Measurements from ENCODE around the gene GPN3. TPM values are rescaled to one million over a fixed set of nuclear protein-coding genes. Genes with fewer than 3 reads are reported as not detected.

The GPN3 gene
- total and polyA plus RNA-seq, 4 donors: 20.4 to 26.9 (median 24.1) TPM

DNA sequence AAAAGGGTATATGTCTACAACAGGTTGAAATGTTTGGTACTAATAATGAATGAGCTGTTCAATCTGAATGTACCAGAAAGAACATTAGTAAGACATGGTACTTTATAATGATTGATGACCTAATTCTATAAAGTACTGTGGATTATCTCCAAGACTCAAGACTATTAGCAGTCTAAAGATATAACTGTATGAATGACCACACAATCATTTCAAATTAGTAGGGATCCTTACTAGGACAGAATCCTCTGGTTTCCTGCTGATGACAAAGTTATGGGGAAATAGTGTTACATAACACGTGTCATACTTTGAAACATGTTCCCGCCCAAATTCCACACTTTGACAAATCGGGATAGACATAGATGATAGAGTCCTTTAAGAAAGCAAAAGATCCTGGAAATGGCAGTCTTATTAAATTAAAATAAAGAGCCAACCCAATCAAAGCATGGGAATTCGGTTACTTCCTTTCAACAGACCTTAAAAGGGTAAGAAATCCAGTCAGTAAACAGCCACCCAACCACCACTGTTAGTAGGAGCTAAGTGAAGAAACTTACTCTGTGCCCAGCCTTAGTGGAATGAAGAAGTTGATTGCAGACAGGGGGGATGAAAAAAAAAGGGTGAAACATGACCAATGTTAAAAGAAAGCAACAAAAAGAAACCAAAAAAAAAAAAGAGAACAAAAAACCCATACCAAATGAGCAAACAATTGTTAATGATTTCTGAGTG lies 31.1 kb upstream of the GPN3 start:
- Histone ChIP-seq H3K27me3 (ENCODE audit: control insufficient read depth in 3 of 3, insufficient read depth in 3 of 3, low read length in 2 of 3) (no peaks in the 10 kb centered on the region), H3K4me3 (no peak overlapping the region), H3K36me3 (ENCODE audit: control insufficient read depth in 4 of 4, insufficient read depth in 4 of 4, low read length in 4 of 4) (peaks cover 6 to 13% (median 9%) of the 10 kb centered on the region in 4 donors), H3K4me1 (ENCODE audit: control insufficient read depth in 5 of 5, insufficient read depth in 5 of 5, low read length in 5 of 5) (peaks cover 0 to 19% (median 5%) of the 10 kb centered on the region in 5 donors), H3K27ac (ENCODE audit: low read depth in 1 of 2, low read length in 1 of 2) (peak overlapping the region in 1 of 2 donors; percentile 36), H3K9me3 (ENCODE audit: control insufficient read depth in 4 of 4, insufficient read depth in 3 of 4, low read length in 3 of 4) (no peaks in the 10 kb centered on the region), H3K9ac (ENCODE audit: insufficient read depth in 1 of 2, low read length in 2 of 2) (no peak overlapping the region)
- no peak for DNase-seq
- no peak for ATAC-seq (ENCODE audit: insufficient read depth, low FRiP score)
- WGBS, 2 donors: 28 to 47% methylated on average over 4 of the region's 4 CpGs
- TF ChIP-seq, protein P1, sequence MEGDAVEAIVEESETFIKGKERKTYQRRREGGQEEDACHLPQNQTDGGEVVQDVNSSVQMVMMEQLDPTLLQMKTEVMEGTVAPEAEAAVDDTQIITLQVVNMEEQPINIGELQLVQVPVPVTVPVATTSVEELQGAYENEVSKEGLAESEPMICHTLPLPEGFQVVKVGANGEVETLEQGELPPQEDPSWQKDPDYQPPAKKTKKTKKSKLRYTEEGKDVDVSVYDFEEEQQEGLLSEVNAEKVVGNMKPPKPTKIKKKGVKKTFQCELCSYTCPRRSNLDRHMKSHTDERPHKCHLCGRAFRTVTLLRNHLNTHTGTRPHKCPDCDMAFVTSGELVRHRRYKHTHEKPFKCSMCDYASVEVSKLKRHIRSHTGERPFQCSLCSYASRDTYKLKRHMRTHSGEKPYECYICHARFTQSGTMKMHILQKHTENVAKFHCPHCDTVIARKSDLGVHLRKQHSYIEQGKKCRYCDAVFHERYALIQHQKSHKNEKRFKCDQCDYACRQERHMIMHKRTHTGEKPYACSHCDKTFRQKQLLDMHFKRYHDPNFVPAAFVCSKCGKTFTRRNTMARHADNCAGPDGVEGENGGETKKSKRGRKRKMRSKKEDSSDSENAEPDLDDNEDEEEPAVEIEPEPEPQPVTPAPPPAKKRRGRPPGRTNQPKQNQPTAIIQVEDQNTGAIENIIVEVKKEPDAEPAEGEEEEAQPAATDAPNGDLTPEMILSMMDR (IDR thresholded peaks at IDR 0.05; ENCODE audit: control extremely low read depth, extremely low read depth): no peak

DNA sequence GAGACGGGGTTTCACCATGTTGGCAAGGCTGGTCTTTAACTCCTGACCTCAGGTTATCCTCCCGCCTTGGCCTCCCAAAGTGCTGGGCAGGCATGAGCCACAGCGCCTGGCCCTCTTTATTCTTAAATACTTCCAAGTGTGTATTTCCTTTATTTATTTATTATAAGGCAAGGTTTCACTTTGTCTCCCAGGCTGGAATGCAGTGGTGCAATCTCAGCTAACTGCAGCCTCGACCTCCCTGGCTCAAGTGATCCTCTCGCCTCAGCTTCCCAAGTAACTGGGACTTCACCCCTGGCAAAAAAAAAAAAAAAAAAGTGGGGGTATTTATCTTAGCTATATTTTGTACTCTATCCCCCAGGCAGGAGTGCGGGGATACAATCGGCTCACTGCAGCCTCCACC lies 7.4 kb upstream of the GPN3 start:
- WGBS, 2 donors: 90 to 96% methylated on average over 7 of the region's 7 CpGs
- Histone ChIP-seq H3K9me3 (ENCODE audit: control insufficient read depth in 4 of 4, insufficient read depth in 3 of 4, low read length in 3 of 4) (no peaks in the 10 kb centered on the region), H3K4me1 (ENCODE audit: control insufficient read depth in 5 of 5, insufficient read depth in 5 of 5, low read length in 5 of 5) (no peaks in the 10 kb centered on the region), H3K4me3 (no peak overlapping the region), H3K36me3 (ENCODE audit: control insufficient read depth in 4 of 4, insufficient read depth in 4 of 4, low read length in 4 of 4) (peaks cover 0 to 4% (median 1%) of the 10 kb centered on the region in 4 donors), H3K9ac (ENCODE audit: insufficient read depth in 1 of 2, low read length in 2 of 2) (no peak overlapping the region), H3K27me3 (ENCODE audit: control insufficient read depth in 3 of 3, insufficient read depth in 3 of 3, low read length in 2 of 3) (no peaks in the 10 kb centered on the region), H3K27ac (ENCODE audit: low read depth in 1 of 2, low read length in 1 of 2) (no peak overlapping the region)
- DNase-seq (no peak), ATAC-seq (ENCODE audit: insufficient read depth, low FRiP score) (no peak)
- TF ChIP-seq, protein P1 (IDR thresholded peaks at IDR 0.05; ENCODE audit: control extremely low read depth, extremely low read depth): no peak

DNA sequence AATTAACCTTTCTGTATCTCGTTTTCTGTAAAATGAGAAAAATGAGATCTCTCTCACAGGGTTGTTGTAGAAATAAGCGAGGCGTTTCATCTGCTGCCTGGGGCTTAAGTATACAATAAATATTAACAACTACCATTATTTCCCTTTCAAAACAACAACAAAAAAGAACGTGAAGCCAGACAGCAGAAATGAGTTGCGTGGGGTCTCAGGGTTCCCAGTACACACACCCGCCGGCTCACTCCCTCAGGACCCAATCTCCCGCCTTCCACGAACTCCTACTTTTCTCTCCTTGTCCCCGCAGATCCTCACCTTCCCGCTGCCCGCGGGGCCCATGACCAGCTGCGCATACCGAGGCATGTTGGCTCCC lies 227 bp downstream of the GPN3 start:
- H3K9me3 ChIP-seq (ENCODE audit: control insufficient read depth in 4 of 4, insufficient read depth in 3 of 4, low read length in 3 of 4): no peaks in the 10 kb centered on the region
- DNase-seq: no peak
- H3K27ac ChIP-seq (ENCODE audit: low read depth in 1 of 2, low read length in 1 of 2): peak overlapping the region; percentile 75 to 78

More for the DNA sequence above, 227 bp downstream of the GPN3 start:
- peak overlapping the region; percentile 67 to 86 for H3K9ac ChIP-seq (ENCODE audit: insufficient read depth in 1 of 2, low read length in 2 of 2)
- peaks cover 0 to 11% (median 6%) of the 10 kb centered on the region in 4 donors for H3K36me3 ChIP-seq (ENCODE audit: control insufficient read depth in 4 of 4, insufficient read depth in 4 of 4, low read length in 4 of 4)
- ATAC-seq (ENCODE audit: insufficient read depth, low FRiP score): no peak
- WGBS, 2 donors: 1% methylated on average over 15 of the region's 15 CpGs
- TF ChIP-seq, protein P1 (IDR thresholded peaks at IDR 0.05; ENCODE audit: control extremely low read depth, extremely low read depth): no peak
- no peaks in the 10 kb centered on the region for H3K27me3 ChIP-seq (ENCODE audit: control insufficient read depth in 3 of 3, insufficient read depth in 3 of 3, low read length in 2 of 3)
- peaks cover 4 to 17% (median 8%) of the 10 kb centered on the region in 5 donors for H3K4me1 ChIP-seq (ENCODE audit: control insufficient read depth in 5 of 5, insufficient read depth in 5 of 5, low read length in 5 of 5)
- peak overlapping the region; percentile 67 for H3K4me3 ChIP-seq

All from lung (tissue), 12 donors.